ENCODE measurements around the gene POSTN.
"Not testable (repeated sequence)": the region's sequence is repeated elsewhere in the genome, so short reads cannot be mapped to it uniquely, and the experiment has no call there.

Gene POSTN

DNA sequence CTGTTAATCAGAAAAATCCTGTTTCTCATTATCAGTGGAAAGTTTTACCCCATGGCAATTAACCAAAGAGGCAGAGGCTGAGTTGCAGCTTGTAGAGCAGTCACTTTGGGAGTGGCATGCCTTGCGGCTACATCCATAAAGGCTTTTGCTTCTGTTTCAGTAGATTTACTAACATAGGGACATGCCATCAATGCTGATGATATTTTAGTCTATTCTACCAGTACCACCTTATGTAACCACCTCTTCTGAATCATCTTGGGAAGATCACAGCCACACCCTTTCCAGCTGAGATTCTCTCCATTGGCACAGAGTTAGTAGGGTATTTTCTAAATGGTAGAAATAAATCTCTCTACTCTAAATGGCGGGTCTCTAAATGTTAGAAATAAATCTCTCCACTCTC lies 37.5 kb downstream of the POSTN start:
- Histone ChIP-seq H3K4me1 (no peaks in the 10 kb centered on the region), H3K27me3 (no peaks in the 10 kb centered on the region), H3K4me3 (no peak overlapping the region), H3K27ac (no peak overlapping the region), H3K9me3 (peaks cover 17% of the 10 kb centered on the region), H3K36me3 (no peaks in the 10 kb centered on the region), H3K4me2 (no peak overlapping the region), H3K9ac (no peak overlapping the region), H4K20me1 (no peaks in the 10 kb centered on the region)
- no peak for TF ChIP-seq Cebpa-rat (IDR thresholded peaks at IDR 0.05)

DNA sequence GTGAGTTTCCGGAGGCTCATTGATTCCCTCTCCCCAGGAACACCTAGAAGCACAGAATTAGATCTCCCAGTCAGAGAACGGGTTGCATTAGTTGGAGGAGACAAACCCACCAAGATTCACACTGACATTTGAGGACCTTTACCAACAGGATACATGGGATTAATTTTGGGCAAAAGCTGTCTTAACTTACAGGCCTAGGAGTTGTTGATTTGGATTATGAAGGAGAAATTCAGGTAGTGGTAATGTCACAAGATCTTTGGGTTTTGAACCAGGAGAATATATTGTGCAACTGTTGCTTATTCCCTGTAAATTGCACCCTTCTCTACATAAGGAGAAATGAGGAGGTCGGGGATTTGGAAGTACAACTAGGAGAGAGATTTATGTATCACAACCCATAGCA lies 38.0 kb downstream of the POSTN start:
- no peaks in the 10 kb centered on the region for H3K27me3 ChIP-seq
- H3K36me3 ChIP-seq, result no peaks in the 10 kb centered on the region
- no peaks in the 10 kb centered on the region for H3K4me1 ChIP-seq
- H3K9me3 ChIP-seq, result peaks cover 17% of the 10 kb centered on the region
- H3K4me2 ChIP-seq, result no peak overlapping the region
- H3K27ac ChIP-seq, result no peak overlapping the region
- no peak overlapping the region for H3K4me3 ChIP-seq
- no peaks in the 10 kb centered on the region for H4K20me1 ChIP-seq
- TF ChIP-seq Cebpa-rat (IDR thresholded peaks at IDR 0.05), result no peak
- no peak overlapping the region for H3K9ac ChIP-seq

DNA sequence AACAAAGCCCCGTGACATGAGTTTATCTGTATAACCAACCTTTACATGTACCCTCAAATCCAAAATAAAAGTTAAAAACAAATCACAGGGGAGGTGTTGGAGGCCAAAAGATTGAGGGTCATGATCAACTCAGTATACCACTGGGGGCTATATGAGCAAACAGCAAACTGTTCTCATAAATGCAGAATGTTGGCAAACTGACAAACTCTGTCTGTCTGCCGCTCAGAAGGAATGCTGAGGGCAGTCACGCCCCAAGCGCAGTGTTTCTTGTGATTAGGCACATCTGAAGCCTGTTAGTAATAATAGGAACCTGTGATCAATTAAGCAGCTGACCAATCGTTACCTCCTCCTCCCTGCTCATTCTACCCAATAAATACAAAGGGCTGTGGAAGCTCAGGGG lies 39.8 kb downstream of the POSTN start:
- H3K36me3 ChIP-seq, H3K4me3 ChIP-seq, H3K27me3 ChIP-seq, H4K20me1 ChIP-seq, H3K4me1 ChIP-seq, H3K27ac ChIP-seq, H3K9ac ChIP-seq, H3K4me2 ChIP-seq: not testable (repeated sequence)
- peaks cover 17% of the 10 kb centered on the region for H3K9me3 ChIP-seq

DNA sequence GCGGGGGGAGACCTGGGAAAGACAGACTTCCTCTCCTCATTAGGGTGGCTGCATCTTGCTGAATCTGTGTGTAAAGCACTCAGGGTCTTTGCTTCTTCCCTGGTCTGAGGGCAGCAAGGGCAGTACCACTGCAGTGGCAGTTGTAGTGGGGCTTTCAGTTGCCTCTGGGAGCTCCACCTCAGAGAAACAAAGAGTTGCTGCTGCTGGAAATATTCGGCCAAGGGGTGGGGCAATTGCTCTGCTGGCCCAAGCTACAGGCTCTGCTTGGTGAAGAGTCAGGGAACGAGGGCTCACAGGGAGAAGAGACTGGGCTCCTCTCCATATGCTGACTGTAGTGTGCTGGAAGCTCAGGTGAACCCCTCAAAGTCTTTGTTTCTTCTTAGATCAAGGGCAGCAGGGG lies 52.5 kb downstream of the POSTN start:
- H3K27ac ChIP-seq, result no peak overlapping the region
- H3K4me3 ChIP-seq, result no peak overlapping the region
- peaks cover 11% of the 10 kb centered on the region for H3K9me3 ChIP-seq
- no peaks in the 10 kb centered on the region for H3K4me1 ChIP-seq
- H4K20me1 ChIP-seq, result no peaks in the 10 kb centered on the region
- no peak overlapping the region for H3K9ac ChIP-seq
- TF ChIP-seq Cebpa-rat (IDR thresholded peaks at IDR 0.05), result no peak
- H3K4me2 ChIP-seq, result no peak overlapping the region
- no peaks in the 10 kb centered on the region for H3K27me3 ChIP-seq
- no peaks in the 10 kb centered on the region for H3K36me3 ChIP-seq

DNA sequence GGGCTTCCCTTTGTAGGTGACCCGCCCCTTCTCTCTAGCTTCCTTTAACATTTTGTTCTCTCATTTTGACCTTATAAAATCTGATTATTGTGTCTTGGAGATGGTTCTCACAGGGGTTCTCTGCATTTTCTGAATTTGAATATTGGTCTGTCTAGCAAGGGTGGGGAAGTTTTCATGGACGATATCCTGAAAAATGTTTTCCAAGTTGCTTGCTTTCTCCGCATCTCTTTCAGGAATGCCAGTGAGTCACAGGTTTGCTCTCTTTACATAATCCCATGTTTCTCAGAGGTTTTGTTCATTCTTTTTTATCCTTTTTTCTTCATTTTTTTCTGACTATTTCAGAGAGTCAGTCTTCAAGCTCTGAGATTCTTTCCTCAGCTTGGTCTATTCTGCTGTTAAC lies 53.6 kb downstream of the POSTN start:
- H3K27me3 ChIP-seq, result no peaks in the 10 kb centered on the region
- H3K36me3 ChIP-seq, result no peaks in the 10 kb centered on the region
- no peak overlapping the region for H3K4me3 ChIP-seq
- no peak for TF ChIP-seq Cebpa-rat (IDR thresholded peaks at IDR 0.05)
- H3K9ac ChIP-seq, result no peak overlapping the region
- H3K27ac ChIP-seq, result no peak overlapping the region
- peaks cover 8% of the 10 kb centered on the region for H3K9me3 ChIP-seq
- H4K20me1 ChIP-seq, result no peaks in the 10 kb centered on the region
- H3K4me1 ChIP-seq, result no peaks in the 10 kb centered on the region
- no peak overlapping the region for H3K4me2 ChIP-seq

DNA sequence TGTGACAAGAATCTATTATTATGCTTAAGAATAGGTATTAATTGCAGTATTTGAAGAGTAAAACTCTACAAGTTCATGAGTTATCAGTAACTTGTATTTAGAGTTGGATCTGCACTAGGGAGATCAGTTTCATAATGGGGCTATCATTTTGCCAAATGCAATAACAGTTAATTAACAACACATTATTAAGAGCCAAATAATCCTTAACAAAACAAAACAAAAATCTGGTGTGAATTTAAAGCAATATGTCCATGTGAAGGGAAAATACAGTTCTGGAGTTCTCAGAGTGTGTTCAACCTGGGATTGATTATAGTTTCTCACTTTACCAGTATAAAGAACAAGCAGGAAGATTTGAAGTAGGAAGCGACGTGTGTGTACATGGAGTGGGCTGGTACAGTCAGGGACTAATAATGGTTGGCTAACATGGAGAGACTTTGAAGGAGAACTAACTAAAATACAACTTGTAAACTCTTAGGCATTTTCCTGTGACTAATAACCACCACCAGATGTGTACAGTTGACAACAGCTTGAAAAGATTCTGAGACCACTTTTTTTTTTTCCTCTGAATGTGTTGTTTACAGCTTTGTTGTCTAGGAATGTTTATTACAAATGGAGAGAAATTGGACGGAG lies 58.5 kb downstream of the POSTN start:
- TF ChIP-seq Cebpa-rat (IDR thresholded peaks at IDR 0.05), result no peak
- no peak overlapping the region for H3K4me2 ChIP-seq
- no peak overlapping the region for H3K4me3 ChIP-seq
- no peaks in the 10 kb centered on the region for H3K4me1 ChIP-seq
- H3K9me3 ChIP-seq, result no peaks in the 10 kb centered on the region
- no peak overlapping the region for H3K9ac ChIP-seq
- no peaks in the 10 kb centered on the region for H3K27me3 ChIP-seq
- no peaks in the 10 kb centered on the region for H3K36me3 ChIP-seq
- H4K20me1 ChIP-seq, result no peaks in the 10 kb centered on the region
- no peak overlapping the region for H3K27ac ChIP-seq

DNA sequence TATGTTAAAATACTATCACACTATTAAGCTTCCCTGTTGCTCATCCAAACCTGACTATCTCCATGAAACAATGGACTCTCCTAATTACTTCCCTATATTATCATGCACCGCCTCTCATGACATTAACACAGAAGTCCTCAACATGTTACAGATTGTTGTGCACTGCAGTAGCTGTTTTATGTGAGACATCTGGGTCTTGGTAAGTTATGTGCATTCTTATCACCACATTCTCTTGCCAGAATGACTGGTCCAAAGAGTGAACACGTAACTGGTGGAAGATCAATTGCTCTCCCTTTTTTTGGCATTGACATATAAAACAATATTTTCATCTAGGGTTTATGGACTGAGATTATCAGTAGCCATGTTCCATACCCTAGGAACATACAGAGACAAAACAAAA lies 59.4 kb downstream of the POSTN start:
- Histone ChIP-seq H3K9me3 (no peaks in the 10 kb centered on the region), H3K36me3 (no peaks in the 10 kb centered on the region), H3K27ac (no peak overlapping the region), H4K20me1 (no peaks in the 10 kb centered on the region), H3K9ac (no peak overlapping the region), H3K4me1 (no peaks in the 10 kb centered on the region), H3K27me3 (no peaks in the 10 kb centered on the region), H3K4me2 (no peak overlapping the region), H3K4me3 (no peak overlapping the region)
- no peak for TF ChIP-seq Cebpa-rat (IDR thresholded peaks at IDR 0.05)

DNA sequence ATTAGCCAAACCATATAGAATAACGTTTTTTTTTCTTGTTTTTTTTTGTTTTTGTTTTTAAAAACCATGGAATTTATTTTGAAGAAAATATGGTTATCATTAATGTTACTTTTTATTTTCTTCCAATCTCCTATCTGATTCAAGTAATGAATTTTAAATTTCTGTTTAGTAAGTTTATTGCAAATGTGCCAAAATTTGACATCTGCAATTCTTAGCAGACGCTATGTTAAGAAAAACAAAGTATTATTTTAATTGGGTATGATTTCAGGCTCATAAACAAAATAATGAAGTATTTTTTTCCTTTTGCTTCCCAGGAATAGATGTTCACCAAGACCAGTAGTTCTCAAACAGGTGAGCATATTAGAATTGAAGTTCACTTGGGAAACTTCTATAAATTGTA lies 63.1 kb downstream of the POSTN start:
- no peak overlapping the region for H3K4me3 ChIP-seq
- TF ChIP-seq Cebpa-rat (IDR thresholded peaks at IDR 0.05), result no peak
- no peaks in the 10 kb centered on the region for H4K20me1 ChIP-seq
- no peak overlapping the region for H3K4me2 ChIP-seq
- H3K9me3 ChIP-seq, result no peaks in the 10 kb centered on the region
- H3K9ac ChIP-seq, result no peak overlapping the region
- H3K27me3 ChIP-seq, result no peaks in the 10 kb centered on the region
- H3K36me3 ChIP-seq, result no peaks in the 10 kb centered on the region
- H3K4me1 ChIP-seq, result no peaks in the 10 kb centered on the region
- H3K27ac ChIP-seq, result no peak overlapping the region

DNA sequence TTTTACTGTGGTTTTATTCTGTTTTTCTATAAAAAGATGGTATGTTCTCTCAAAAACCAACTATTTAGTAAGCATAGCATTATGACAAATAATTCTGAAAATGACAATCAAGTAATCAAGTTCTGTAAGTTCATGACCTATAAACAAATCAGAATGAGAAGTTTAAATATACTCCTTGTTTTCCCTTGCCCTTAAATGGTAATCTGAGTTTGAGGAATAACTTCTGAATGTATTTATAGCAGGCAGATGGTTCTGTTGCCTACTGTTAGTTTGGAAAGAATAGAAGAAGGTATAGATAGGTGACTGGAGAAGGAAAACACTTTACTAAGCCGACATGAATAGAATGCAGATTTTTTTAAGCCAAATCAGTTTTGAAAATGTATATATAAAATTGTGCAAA lies 63.9 kb downstream of the POSTN start:
- Histone ChIP-seq H3K4me3 (no peak overlapping the region), H3K4me2 (no peak overlapping the region), H3K27ac (no peak overlapping the region), H3K36me3 (no peaks in the 10 kb centered on the region), H3K27me3 (no peaks in the 10 kb centered on the region), H4K20me1 (no peaks in the 10 kb centered on the region), H3K9ac (no peak overlapping the region), H3K9me3 (no peaks in the 10 kb centered on the region), H3K4me1 (no peaks in the 10 kb centered on the region)
- TF ChIP-seq Cebpa-rat (IDR thresholded peaks at IDR 0.05), result no peak

DNA sequence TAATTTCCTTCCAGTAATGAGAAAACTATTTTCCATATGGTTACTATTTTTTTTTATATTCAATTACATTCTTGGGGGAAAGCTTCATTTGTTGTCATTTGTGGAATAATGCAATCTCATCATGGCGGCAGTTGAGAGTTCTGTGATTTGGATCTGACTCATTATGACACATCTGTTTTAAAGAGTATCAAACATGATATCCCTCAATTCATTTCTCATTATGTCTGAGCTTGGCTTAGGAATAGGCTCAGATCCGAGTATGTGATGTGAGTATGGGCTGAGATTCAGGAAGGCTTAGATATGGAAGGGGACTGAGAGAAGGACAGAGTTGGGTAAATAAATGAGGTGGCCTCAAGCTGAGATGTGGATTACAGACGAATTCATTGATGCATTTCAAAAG lies 64.4 kb downstream of the POSTN start:
- no peak overlapping the region for H3K4me2 ChIP-seq
- no peak overlapping the region for H3K9ac ChIP-seq
- no peaks in the 10 kb centered on the region for H4K20me1 ChIP-seq
- no peaks in the 10 kb centered on the region for H3K4me1 ChIP-seq
- no peak overlapping the region for H3K4me3 ChIP-seq
- H3K27ac ChIP-seq, result no peak overlapping the region
- TF ChIP-seq Cebpa-rat (IDR thresholded peaks at IDR 0.05), result no peak
- H3K27me3 ChIP-seq, result no peaks in the 10 kb centered on the region
- H3K9me3 ChIP-seq, result no peaks in the 10 kb centered on the region
- no peaks in the 10 kb centered on the region for H3K36me3 ChIP-seq

DNA sequence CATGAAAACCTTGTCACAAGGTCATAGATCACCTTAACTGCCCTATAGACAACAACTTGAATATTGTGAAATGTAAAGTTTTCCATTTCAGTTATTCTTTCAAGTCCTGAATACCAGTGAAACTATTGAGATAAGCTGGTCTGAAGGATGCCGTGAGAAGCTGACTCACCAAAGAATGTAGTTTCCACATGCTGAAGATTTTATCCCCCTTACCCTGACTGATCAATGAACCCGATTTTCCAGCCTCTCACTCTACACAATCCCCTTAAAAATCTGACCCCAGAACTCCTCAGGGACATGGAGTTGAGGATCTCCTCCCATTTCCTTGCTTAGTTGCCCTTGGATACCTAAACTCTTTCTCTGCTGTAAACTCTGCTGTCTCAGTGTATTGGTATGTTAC lies 67.5 kb downstream of the POSTN start:
- no peaks in the 10 kb centered on the region for H3K9me3 ChIP-seq

More for the DNA sequence above, 67.5 kb downstream of the POSTN start:
- no peaks in the 10 kb centered on the region for H3K27me3 ChIP-seq
- H3K27ac ChIP-seq, result no peak overlapping the region
- TF ChIP-seq Cebpa-rat (IDR thresholded peaks at IDR 0.05), result no peak
- H3K4me2 ChIP-seq, result no peak overlapping the region
- H4K20me1 ChIP-seq, result no peaks in the 10 kb centered on the region
- peaks cover 6% of the 10 kb centered on the region for H3K4me1 ChIP-seq
- H3K36me3 ChIP-seq, result no peaks in the 10 kb centered on the region
- H3K9ac ChIP-seq, result no peak overlapping the region
- H3K4me3 ChIP-seq, result no peak overlapping the region
